A204.1 (cell line): ENCODE results near the gene WRNIP1.
"Not testable (repeated sequence)": the region's sequence is repeated elsewhere in the genome, so short reads cannot be mapped to it uniquely, and the experiment has no call there.

Experiments
- FAIRE-seq: peaks from 2 replicates; lab custom pipeline; 2012; peaks lifted over from hg19 to GRCh38; lab: Jason Lieb, UNC

The WRNIP1 gene

DNA sequence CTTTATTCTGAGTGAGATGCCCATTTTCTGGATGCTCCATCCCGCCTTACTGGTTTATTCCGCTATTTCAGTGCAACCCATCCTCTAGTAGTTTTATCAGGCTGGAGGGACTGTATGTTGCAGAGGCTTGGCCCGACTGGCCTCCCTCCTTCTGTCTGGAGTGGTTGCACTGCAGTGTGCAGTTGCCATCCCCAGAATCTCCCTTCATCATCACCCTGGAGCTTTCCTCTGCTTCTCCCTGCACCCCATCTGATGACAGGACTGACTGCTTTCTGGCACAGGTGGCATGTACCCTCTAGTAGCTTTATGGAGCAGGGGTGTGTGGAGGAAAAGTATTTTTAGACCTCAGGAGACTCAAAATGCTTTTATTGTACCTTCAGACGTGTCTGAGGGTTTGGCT is 21.1 kb downstream of the WRNIP1 start:
- no peak for FAIRE-seq

DNA sequence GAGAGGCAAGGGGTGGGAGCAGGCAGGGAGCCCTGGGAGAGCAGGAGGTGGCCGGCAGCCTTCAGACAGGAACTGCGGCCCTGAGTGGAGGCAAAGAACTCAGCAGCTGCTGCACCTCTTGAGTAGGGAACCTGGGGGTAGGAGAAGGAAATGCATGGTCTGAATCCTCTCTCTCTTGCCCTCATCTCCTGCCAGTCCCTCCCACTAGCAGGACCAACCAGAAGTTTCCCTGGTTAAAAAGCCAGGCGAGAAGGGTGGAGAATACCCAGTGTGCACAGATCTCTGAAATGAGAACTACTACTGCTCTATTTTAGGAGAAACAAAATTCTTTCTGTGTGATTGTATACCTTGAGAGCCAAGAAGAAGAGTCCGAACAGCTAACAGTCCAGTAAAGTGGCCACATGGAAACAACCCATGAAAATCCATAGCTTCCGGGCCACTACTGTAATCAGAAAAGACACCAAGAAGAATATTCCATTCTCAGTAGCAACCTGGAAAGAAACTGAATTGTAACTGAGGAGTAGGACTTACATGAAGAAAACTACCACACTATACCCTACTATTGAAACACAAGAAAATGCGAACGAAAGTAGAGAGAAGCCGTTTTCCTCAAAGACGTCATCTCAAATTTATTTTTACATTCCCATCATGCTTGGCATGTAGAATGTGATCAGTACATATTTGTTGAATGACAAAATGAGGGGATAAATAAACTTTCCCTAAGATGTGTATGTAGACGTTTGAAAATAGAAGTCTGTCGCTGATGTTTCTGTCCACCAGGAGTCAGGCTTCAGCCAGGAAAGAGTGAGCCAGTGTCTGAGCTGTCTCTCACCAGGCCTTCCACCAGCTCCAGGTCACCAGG is 25.6 kb downstream of the WRNIP1 start:
- FAIRE-seq = peak; percentile 93

DNA sequence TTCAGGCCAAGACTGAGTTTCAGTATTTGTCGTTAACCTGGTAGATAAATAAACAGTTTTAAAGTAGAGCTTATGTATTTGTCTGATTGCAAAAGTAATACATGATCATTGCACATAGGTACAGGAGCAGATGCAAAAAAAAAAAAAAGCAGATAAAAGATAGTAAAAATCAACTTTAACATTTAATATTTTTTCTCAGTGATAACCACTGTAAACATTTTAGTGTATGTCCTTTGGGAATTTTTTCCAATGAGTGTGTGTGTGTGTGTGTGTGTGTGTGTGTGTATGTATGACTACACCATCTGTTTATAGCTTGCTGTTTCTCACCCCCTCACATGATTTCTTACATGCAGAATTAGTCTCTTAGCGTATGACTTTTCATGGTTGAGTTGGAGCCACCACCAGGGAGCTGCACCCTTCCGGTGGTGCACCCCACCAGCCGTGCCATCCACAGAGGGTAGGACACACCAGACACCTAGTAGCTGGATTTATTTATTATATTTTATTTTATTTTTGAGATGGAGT is 26.3 kb downstream of the WRNIP1 start:
- no peak for FAIRE-seq

DNA sequence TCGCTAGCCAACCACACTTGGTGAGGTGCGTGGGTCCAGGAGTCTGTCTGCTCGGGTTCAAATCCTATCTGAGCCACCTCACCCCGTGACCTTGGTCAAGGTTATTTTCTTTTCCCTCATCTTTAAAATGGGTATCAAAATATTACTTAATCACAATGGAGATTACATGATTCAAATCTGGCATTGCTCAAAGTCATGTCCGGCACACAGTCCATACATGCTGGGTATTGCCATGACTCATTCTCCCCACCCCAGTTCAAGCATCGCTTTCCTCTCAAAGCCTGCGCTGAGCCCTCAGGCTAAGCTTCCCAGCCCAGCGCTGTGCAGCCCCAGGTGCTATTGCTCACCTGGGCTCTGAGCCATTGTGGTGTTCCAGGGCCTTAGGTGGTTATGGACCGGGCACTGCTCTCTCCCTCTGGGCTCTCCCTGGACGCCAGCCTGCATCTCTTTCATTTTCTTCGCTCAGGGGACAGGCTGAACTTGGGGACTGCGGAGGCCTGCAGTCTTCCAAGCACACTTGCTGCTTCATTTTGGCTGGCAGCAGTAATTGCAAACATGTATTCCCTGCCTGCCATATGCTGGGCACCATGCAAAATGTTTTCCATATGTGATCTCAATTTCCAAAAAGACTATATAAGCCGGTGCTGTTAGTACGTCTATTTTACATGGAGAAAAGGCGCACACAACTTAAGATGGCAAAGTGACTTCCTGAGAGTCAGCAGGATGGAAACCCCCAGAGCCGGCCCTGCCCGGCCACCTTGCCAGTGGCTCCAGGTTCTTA is 27.3 kb downstream of the WRNIP1 start:
- FAIRE-seq = no peak

GRCh38 chr6:2793534-2794151 is 28.4 kb downstream of the WRNIP1 start:
- no peak for FAIRE-seq

DNA sequence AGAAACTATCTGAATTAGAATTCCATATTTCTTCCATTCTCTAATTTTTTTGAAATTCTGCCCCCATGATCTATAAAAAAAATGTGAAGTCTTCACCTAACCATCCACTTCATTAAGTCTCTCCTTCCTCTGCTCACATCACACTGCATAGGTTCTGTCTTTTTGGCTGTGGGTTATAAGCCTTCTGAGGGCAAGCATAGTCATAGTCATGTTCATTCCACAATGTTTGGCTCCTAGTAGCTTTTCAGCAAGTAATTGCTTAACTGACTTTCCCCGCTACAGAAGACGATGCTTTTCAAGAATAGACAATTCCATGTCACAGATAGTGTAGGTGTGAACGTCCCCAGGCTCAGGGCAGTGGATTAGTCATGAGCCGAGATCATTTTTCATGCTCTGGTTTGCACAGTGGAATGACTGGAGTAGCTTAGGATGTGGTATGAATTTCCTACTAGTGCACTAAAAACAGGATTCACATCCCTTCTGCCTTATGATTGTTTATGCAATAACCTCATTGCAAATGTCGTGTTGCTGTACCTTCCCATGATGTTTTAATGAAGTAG is 29.1 kb downstream of the WRNIP1 start:
- FAIRE-seq = no peak

GRCh38 chr6:2795162-2795561 is 30.0 kb downstream of the WRNIP1 start:
- FAIRE-seq = no peak

DNA sequence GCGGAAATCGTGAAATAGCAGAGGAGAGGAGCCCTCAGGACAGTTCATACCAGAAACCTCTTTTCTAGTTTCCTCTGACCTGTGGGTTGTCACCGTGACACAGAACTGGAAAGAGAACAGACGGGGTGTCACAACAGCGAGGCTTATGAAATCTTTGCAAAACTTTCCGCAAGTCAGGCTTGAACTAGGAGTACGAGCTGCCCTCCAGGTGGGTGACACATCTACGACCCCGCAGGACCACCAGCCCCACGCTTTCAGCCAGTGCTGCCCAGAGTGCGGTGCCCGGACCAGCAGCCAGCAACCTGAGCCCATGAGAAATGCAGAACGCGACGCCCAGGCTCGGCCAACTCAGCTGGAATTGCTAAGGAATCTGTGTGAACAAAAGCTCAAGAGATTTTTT is 30.8 kb downstream of the WRNIP1 start:
- FAIRE-seq = no peak

DNA sequence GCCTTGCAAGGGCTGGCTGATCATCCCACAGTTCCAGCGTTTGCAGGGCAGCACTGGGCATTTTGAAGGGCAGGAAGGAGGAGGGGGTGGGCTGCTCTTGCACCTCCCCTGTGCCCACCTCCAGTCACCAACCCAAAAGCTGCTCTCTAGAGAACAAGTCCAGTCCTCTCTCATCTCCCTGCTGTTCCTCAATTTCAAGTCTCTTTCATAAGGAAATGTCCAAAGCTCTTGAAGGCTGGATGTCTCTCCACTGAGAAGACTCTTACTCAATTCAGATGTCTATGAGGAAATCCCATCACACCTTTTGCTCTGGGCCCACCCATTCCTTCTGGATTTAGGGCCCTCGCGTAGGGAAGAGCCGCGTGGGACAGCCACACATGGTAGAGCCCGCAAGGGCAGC is 31.7 kb downstream of the WRNIP1 start:
- no peak for FAIRE-seq

DNA sequence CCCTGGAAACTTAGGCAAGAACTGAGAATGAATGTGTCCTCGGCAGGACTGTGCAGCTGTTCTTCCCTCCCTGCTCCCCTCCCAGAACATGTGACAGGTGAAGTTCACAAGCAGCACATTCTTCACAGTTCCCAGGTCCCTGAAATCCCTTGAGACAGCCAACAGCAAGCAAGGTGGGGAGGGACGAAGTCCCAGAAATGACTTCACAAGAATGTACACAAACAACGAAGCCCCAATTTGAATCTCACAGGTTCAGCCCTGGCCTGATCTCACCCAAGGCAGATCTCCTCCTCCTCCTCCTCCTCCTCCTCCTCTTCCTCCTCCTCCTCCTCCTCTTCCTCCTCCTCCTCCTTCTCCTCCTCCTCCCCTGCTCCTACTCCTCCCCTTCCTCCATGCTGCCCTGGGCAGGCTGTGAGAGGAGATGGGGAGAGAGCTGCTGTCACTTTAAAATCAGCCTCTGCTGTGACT is 32.4 kb downstream of the WRNIP1 start:
- no peak for FAIRE-seq

GRCh38 chr6:2798586-2799134 is 33.5 kb downstream of the WRNIP1 start:
- FAIRE-seq = no peak

DNA sequence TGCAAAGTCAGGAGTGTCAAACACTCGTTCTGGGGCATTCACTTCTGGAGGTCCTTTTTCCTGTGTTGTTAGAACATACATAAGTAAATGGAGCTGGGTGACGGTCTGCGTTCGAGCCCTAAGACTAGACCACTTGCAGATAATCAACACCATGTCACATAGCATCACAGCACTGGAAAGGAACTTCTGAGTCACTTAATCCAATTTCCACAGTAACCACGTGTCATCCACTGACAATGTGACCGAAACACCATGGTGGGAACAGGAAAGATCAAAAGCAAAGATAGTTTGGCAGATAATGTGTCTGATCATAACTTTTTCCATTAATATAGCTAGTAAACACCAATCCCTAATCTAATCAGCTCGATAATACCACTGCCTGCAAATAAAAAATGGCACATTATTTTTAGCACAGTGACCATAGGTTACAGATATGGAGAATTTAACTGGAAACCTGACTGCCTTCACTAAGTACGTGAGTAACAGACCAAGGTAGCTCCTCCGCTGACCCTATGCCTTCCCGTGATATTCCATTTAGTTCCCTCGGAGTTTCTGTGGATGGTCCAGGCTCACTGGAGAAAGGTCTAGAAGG is 34.8 kb downstream of the WRNIP1 start:
- FAIRE-seq = no peak

GRCh38 chr6:2800552-2801316 is 35.5 kb downstream of the WRNIP1 start:
- no peak for FAIRE-seq

GRCh38 chr6:2801687-2802086 is 36.5 kb downstream of the WRNIP1 start:
- not testable (repeated sequence) for FAIRE-seq

- no peak for FAIRE-seq
Measured at GRCh38 chr6:2802521-2803060, 37.4 kb downstream of the WRNIP1 start.

DNA sequence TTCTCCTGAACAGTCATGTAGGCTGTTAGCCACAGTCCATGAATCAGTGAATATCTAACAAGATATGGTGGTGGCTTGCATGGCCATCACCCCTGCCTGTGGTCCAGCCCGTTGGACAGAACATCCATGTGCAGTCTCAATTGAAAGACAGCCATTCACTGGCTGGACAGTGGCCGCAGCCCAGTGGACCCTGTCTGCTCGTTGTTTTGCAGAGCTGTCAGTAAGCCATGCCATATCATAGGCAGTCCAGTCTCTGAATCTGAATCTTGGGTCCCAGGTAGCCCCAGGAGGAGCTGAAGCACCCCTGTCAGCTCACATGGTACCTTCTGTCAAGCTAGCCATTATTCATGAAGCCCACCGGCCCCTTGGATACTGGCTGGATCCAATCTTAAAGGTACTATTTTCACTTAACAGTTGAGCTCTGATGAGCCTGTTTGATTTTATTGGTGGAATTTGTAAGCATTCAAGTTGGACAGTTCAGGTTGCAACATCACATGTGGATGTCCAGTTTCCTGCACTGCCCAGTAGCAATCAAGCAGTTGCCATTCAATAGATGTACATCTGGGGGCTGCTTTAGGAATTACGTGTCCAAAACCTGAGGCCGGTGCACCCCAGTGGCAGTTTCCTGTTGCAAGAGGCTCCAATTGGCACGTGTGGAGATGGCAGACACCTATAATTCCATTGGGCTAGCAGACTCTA is 38.7 kb downstream of the WRNIP1 start:
- FAIRE-seq = no peak

- no peak for FAIRE-seq
Measured at GRCh38 chr6:2804516-2804915, 39.3 kb downstream of the WRNIP1 start.

DNA sequence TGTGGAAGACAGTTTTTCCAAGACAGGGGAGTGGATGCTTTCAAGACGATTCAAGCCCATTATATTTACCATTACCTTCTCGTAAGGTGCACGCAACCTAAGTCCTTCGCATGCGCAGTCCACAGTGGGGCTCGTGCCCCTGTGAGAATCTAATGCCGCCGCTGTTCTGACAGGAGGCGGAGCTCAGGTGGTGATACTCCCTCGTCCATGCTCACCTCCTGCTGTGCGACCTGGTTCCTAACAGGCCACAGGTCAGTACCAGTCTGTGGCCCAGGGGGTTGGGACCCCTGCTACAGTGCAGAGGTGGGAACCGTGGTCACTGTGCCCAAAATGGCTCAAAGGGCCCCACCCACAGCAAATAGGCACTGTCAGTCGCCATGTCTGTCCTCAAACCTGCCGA is 39.8 kb downstream of the WRNIP1 start:
- no peak for FAIRE-seq

DNA sequence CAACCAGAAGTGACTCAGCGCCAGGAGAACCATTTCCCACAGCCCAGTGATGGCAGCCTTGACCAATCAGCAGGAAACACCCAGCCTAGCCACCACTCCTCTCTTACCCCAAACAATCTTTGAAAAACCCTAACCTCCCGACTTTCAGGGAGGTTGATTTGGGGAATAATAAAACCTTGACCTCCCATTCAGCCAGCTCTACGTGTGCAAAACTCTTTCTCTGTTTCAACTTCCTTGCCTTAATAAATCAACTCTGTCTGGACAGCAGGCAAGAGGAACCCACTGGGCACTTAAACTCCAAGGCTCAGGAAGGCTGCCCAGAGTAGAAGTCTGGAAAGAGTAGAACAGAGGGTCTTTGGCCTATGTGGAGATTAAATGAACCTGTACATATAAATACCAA is 41.5 kb downstream of the WRNIP1 start:
- FAIRE-seq = no peak
